ENCODE data around the gene CLASP1.

DNA sequence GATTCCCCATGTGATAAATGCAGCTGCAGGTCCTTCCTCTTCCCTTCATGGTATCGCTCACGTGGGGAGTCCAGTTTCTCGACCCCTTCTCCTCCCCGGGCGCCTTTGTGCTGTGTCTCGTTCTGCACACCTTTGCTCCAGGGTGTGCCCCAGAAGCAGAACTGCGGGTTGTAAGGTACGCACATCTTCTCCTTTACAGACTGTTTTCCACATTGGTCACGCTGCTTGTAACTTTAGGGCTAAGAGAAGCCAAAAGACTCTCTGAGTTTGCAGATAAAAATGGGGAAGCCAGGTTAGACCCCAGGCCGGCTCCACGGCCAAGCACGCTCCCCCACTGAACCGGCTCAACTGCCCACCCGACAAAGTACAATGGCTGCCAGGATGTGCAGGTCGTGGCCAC is 318.3 kb downstream of the CLASP1 start:
- TF ChIP-seq, protein P1, sequence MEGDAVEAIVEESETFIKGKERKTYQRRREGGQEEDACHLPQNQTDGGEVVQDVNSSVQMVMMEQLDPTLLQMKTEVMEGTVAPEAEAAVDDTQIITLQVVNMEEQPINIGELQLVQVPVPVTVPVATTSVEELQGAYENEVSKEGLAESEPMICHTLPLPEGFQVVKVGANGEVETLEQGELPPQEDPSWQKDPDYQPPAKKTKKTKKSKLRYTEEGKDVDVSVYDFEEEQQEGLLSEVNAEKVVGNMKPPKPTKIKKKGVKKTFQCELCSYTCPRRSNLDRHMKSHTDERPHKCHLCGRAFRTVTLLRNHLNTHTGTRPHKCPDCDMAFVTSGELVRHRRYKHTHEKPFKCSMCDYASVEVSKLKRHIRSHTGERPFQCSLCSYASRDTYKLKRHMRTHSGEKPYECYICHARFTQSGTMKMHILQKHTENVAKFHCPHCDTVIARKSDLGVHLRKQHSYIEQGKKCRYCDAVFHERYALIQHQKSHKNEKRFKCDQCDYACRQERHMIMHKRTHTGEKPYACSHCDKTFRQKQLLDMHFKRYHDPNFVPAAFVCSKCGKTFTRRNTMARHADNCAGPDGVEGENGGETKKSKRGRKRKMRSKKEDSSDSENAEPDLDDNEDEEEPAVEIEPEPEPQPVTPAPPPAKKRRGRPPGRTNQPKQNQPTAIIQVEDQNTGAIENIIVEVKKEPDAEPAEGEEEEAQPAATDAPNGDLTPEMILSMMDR (IDR thresholded peaks at IDR 0.05): no peak
- no peak for TF ChIP-seq POLR2A (IDR thresholded peaks at IDR 0.05)

All from heart left ventricle (tissue), 13 donors.